Activated CD4-positive, alpha-beta T cell treated with anti-CD3 and anti-CD28 coated beads, Interleukin-2, amount 10 ng/mL, durations not matched to agents 24 days and 14 days (primary cell): ENCODE data around the gene FAM180B. TPM values are rescaled to one million over a fixed set of nuclear protein-coding genes. Genes with fewer than 3 reads are reported as not detected.
A peak's percentile ranks its signal among the peaks of the same experiment; 100 is the strongest.
"Not testable (repeated sequence)": the region's sequence is repeated elsewhere in the genome, so short reads cannot be mapped to it uniquely, and the experiment has no call there.

Experiments used
- DNase-seq: peaks from one replicate; pipeline ENCODE4 v3.0.0; 2022
- H3K27ac Mint-ChIP-seq: one replicate; pipeline ENCODE4 v1.8.0; 2022; ENCODE audit warnings: mild to moderate bottlenecking, mixed read lengths
- H3K27me3 Mint-ChIP-seq: one replicate; pipeline ENCODE4 v1.8.0; 2022; ENCODE audit warnings: mixed read lengths
- H3K36me3 Mint-ChIP-seq: one replicate; pipeline ENCODE4 v1.8.0; 2022; ENCODE audit warnings: low read depth, mild to moderate bottlenecking, mixed read lengths
- H3K4me1 Mint-ChIP-seq: one replicate; pipeline ENCODE4 v1.8.0; 2021; ENCODE audit warnings: mixed read lengths
- H3K4me3 Mint-ChIP-seq: one replicate; pipeline ENCODE4 v1.8.0; 2022; ENCODE audit warnings: mild to moderate bottlenecking, moderate library complexity, mixed read lengths
- H3K9me3 Mint-ChIP-seq: one replicate; pipeline ENCODE4 v1.8.0; 2021; ENCODE audit warnings: mixed read lengths
- intact Hi-C: fragments of 100-400 bp; cut with micrococcal nuclease; formaldehyde crosslinking; loops from one replicate; pipeline ENCODE4 v1.15.1; 2023
- total RNA-seq: library from RNA; stranded (reverse); gene quantifications from 2 replicates; pipeline ENCODE4 v1.2.3, GENCODE V29; 2022

The FAM180B gene
- 0.19 and 0.28 TPM in 2 replicates for total RNA-seq

GRCh38 chr11:47586098-47586855 is at the start of gene FAM180B:
TSS of gene FAM180B (plus strand) at chr11:47586678. CDS start at chr11:47586769, 91 bp downstream.
- intact Hi-C loops, result no loop called here
- Mint-ChIP-seq H3K27ac (peak within 1 kb of the TSS; percentile 16), H3K27me3 (no peaks in the 10 kb centered on the region), H3K36me3 (peaks cover 29% of the 10 kb centered on the region), H3K9me3 (no peaks in the 10 kb centered on the region), H3K4me1 (peaks cover 2% of the 10 kb centered on the region), H3K4me3 (no peak within 1 kb of the TSS)
- DNase-seq, result no peak

- no peaks in the 10 kb centered on the region for H3K27me3 Mint-ChIP-seq
- H3K4me1 Mint-ChIP-seq, result peaks cover 32% of the 10 kb centered on the region
- intact Hi-C loops, result no loop called here
- no peak for DNase-seq
- peaks cover 21% of the 10 kb centered on the region for H3K36me3 Mint-ChIP-seq
- H3K27ac Mint-ChIP-seq, result no peak overlapping the region
- H3K4me3 Mint-ChIP-seq, result no peak overlapping the region
- no peaks in the 10 kb centered on the region for H3K9me3 Mint-ChIP-seq
These were observed 49.6 kb upstream of the FAM180B start for GRCh38 chr11:47536915-47537314.

GRCh38 chr11:47538741-47539565 is 47.5 kb upstream of the FAM180B start:
- Mint-ChIP-seq H3K27me3 (no peaks in the 10 kb centered on the region), H3K9me3 (no peaks in the 10 kb centered on the region), H3K4me1 (peaks cover 32% of the 10 kb centered on the region), H3K4me3 (no peak overlapping the region), H3K27ac (peak overlapping the region; percentile 81), H3K36me3 (peaks cover 21% of the 10 kb centered on the region)
- DNase-seq, result no peak
- intact Hi-C loops, result no loop called here

- peaks cover 36% of the 10 kb centered on the region for H3K4me1 Mint-ChIP-seq
- intact Hi-C loops, result loop anchor here (1.0 to 2.0 kb wide), 2 partner anchors 16 to 25 kb away; no protein-coding TSS in a partner anchor
- H3K27me3 Mint-ChIP-seq, result no peaks in the 10 kb centered on the region
- H3K27ac Mint-ChIP-seq, result peak overlapping the region; percentile 81
- H3K9me3 Mint-ChIP-seq, result no peaks in the 10 kb centered on the region
- peaks cover 23% of the 10 kb centered on the region for H3K36me3 Mint-ChIP-seq
- H3K4me3 Mint-ChIP-seq, result no peak overlapping the region
- DNase-seq, result no peak
These were observed 46.8 kb upstream of the FAM180B start for GRCh38 chr11:47539681-47540039.

- no peak for DNase-seq
- intact Hi-C loops, result loop anchor here (2.0 kb wide), 1 partner anchor 26 kb away; no protein-coding TSS in a partner anchor
- Mint-ChIP-seq H3K4me1 (peaks cover 32% of the 10 kb centered on the region), H3K27me3 (no peaks in the 10 kb centered on the region), H3K36me3 (peaks cover 20% of the 10 kb centered on the region), H3K27ac (peak overlapping the region; percentile 81), H3K4me3 (peak overlapping the region; percentile 32), H3K9me3 (no peaks in the 10 kb centered on the region)
These were observed 45.4 kb upstream of the FAM180B start for GRCh38 chr11:47541070-47541469.

GRCh38 chr11:47545298-47545697 is 41.2 kb upstream of the FAM180B start:
- H3K4me1 Mint-ChIP-seq, result peaks cover 37% of the 10 kb centered on the region
- intact Hi-C loops, result no loop called here

GRCh38 chr11:47546274-47546673 is 40.2 kb upstream of the FAM180B start:
- H3K4me3 Mint-ChIP-seq, H3K9me3 Mint-ChIP-seq, DNase-seq, H3K27me3 Mint-ChIP-seq, H3K27ac Mint-ChIP-seq, intact Hi-C loops: not testable (repeated sequence)
- peaks cover 28% of the 10 kb centered on the region for H3K36me3 Mint-ChIP-seq
- peaks cover 35% of the 10 kb centered on the region for H3K4me1 Mint-ChIP-seq

More at GRCh38 chr11:47545298-47545697, 41.2 kb upstream of the FAM180B start:
- peaks cover 30% of the 10 kb centered on the region for H3K36me3 Mint-ChIP-seq
- H3K27me3 Mint-ChIP-seq, result no peaks in the 10 kb centered on the region
- H3K27ac Mint-ChIP-seq, result no peak overlapping the region
- H3K9me3 Mint-ChIP-seq, result no peaks in the 10 kb centered on the region
- DNase-seq, result no peak
- no peak overlapping the region for H3K4me3 Mint-ChIP-seq

GRCh38 chr11:47550288-47551047 is 36.0 kb upstream of the FAM180B start:
- H3K9me3 Mint-ChIP-seq, result no peaks in the 10 kb centered on the region
- DNase-seq, result no peak
- H3K4me1 Mint-ChIP-seq, result peaks cover 37% of the 10 kb centered on the region
- H3K36me3 Mint-ChIP-seq, result peaks cover 35% of the 10 kb centered on the region
- intact Hi-C loops, result loop anchor here (5.0 to 10.0 kb wide), 2 partner anchors 217 to 286 kb away; partner anchors contain the start of gene FNBP4
- H3K27ac Mint-ChIP-seq, result peak overlapping the region; percentile 17
- H3K4me3 Mint-ChIP-seq, result peak overlapping the region; percentile 93
- no peaks in the 10 kb centered on the region for H3K27me3 Mint-ChIP-seq

- H3K4me3 Mint-ChIP-seq, result peak overlapping the region; percentile 93
- H3K36me3 Mint-ChIP-seq, result peaks cover 35% of the 10 kb centered on the region
- H3K27ac Mint-ChIP-seq, result peak overlapping the region; percentile 95
- no peaks in the 10 kb centered on the region for H3K9me3 Mint-ChIP-seq
- peaks cover 37% of the 10 kb centered on the region for H3K4me1 Mint-ChIP-seq
- no peaks in the 10 kb centered on the region for H3K27me3 Mint-ChIP-seq
- intact Hi-C loops, result loop anchor here (5.0 to 10.0 kb wide), 2 partner anchors 216 to 286 kb away; partner anchors contain the start of gene FNBP4
- DNase-seq, result peak; percentile 65
These were observed 35.4 kb upstream of the FAM180B start for GRCh38 chr11:47551086-47551485.

GRCh38 chr11:47552056-47552565 is 34.4 kb upstream of the FAM180B start:
- H3K9me3 Mint-ChIP-seq, result no peaks in the 10 kb centered on the region
- H3K4me3 Mint-ChIP-seq, result peak overlapping the region; percentile 93
- no peaks in the 10 kb centered on the region for H3K27me3 Mint-ChIP-seq
- peaks cover 32% of the 10 kb centered on the region for H3K36me3 Mint-ChIP-seq
- H3K27ac Mint-ChIP-seq, result peak overlapping the region; percentile 95
- DNase-seq, result no peak
- intact Hi-C loops, result loop anchor here (2.0 to 10.0 kb wide), 7 partner anchors 27 to 287 kb away; partner anchors contain the start of genes FNBP4, MTCH2 and PSMC3
- H3K4me1 Mint-ChIP-seq, result peaks cover 35% of the 10 kb centered on the region

GRCh38 chr11:47552566-47553405 is 33.7 kb upstream of the FAM180B start, which contains the start of gene CELF1:
TSS of gene CELF1 (minus strand) at chr11:47553132. CDS start at chr11:47499523, 53,609 bp downstream.
- peaks cover 32% of the 10 kb centered on the region for H3K4me1 Mint-ChIP-seq

GRCh38 chr11:47553406-47553743 is 33.1 kb upstream of the FAM180B start:
- peaks cover 28% of the 10 kb centered on the region for H3K4me1 Mint-ChIP-seq
- no peak for DNase-seq
- H3K27ac Mint-ChIP-seq, result peak overlapping the region; percentile 85
- peaks cover 25% of the 10 kb centered on the region for H3K36me3 Mint-ChIP-seq
- H3K9me3 Mint-ChIP-seq, result no peaks in the 10 kb centered on the region
- peak overlapping the region; percentile 93 for H3K4me3 Mint-ChIP-seq
- intact Hi-C loops, result loop anchor here (1.0 to 10.0 kb wide), 9 partner anchors 12 to 289 kb away; partner anchors contain the start of genes FNBP4, MTCH2, NDUFS3 and PSMC3
- no peaks in the 10 kb centered on the region for H3K27me3 Mint-ChIP-seq

More at GRCh38 chr11:47552566-47553405, 33.7 kb upstream of the FAM180B start, which contains the start of gene CELF1:
- Mint-ChIP-seq H3K9me3 (no peaks in the 10 kb centered on the region), H3K36me3 (peaks cover 29% of the 10 kb centered on the region), H3K27ac (peak within 1 kb of the TSS; percentile 95), H3K27me3 (no peaks in the 10 kb centered on the region), H3K4me3 (peak within 1 kb of the TSS; percentile 93)
- intact Hi-C loops, result loop anchor here (1.0 to 10.0 kb wide), 9 partner anchors 13 to 288 kb away; partner anchors contain the start of genes FNBP4, MTCH2, NDUFS3 and PSMC3
- DNase-seq, result peak; percentile 98
